AG04450 (cell line): ENCODE measurements around the gene STX3. TPM values are rescaled to one million over a fixed set of nuclear protein-coding genes. Genes with fewer than 3 reads are reported as not detected.
A peak's percentile ranks its signal among the peaks of the same experiment; 100 is the strongest.

Source experiments
- CTCF ChIA-PET: fragments of 300-600, 350-600 bp; formaldehyde crosslinking; extraction: SDS; loops from one replicate; lab custom pipeline; 2022; ENCODE audit warnings: antibody characterized with exemption, inconsistent platforms; lab: Charles Lee
- POLR2A ChIA-PET: fragments of 350-600 bp; formaldehyde crosslinking; extraction: SDS; loops from one replicate; lab custom pipeline; 2021; ENCODE audit warnings: antibody characterized with exemption, inconsistent platforms; lab: Yijun Ruan, JAX
- DNase-seq: peaks from one replicate; pipeline ENCODE4 v3.0.0-alpha.2; 2011; ENCODE audit warnings: low read depth, low spot score
- H3K27ac ChIP-seq: one replicate; pipeline ENCODE4 v1.5.1; 2012; ENCODE audit warnings: low read depth, low read length, control low read depth
- H3K27me3 ChIP-seq: one replicate; pipeline ENCODE4 v1.6.0; 2012; ENCODE audit warnings: low read length; ENCODE audit not compliant: control insufficient read depth, insufficient read depth
- H3K4me3 ChIP-seq: 2 replicates; pipeline ENCODE4 v1.5.1; 2011; ENCODE audit warnings: mild to moderate bottlenecking, low read depth, low read length, control low read depth
- H3K9me3 ChIP-seq: 2 replicates; pipeline ENCODE4 v1.5.1; 2012; ENCODE audit warnings: low read length; ENCODE audit not compliant: control insufficient read depth, insufficient read depth
- polyA minus RNA-seq: library from RNA; depleted of rRNA, polyadenylated mRNA; stranded (reverse); fragments of >200 nt; gene quantifications from 2 replicates; pipeline ENCODE4 v1.2.3, GENCODE V29; 2011; rRNA and poly(A)+ RNA removed
- polyA plus RNA-seq: library from polyadenylated mRNA; depleted of rRNA; stranded (reverse); fragments of >200 nt; gene quantifications from 2 replicates; pipeline ENCODE4 v1.2.3, GENCODE V29; 2011; rRNA removed
- TF ChIP-seq, protein P1 (sequence below): IDR thresholded peaks from 2 replicates; pipeline ENCODE4 v1.5.1; 2011; ENCODE audit warnings: low read depth, low read length, control low read depth, inconsistent platforms

The STX3 gene
- polyA plus RNA-seq = 10.2 and 12.4 TPM in 2 replicates
- 7.6 and 10.3 TPM in 2 replicates for polyA minus RNA-seq

DNA sequence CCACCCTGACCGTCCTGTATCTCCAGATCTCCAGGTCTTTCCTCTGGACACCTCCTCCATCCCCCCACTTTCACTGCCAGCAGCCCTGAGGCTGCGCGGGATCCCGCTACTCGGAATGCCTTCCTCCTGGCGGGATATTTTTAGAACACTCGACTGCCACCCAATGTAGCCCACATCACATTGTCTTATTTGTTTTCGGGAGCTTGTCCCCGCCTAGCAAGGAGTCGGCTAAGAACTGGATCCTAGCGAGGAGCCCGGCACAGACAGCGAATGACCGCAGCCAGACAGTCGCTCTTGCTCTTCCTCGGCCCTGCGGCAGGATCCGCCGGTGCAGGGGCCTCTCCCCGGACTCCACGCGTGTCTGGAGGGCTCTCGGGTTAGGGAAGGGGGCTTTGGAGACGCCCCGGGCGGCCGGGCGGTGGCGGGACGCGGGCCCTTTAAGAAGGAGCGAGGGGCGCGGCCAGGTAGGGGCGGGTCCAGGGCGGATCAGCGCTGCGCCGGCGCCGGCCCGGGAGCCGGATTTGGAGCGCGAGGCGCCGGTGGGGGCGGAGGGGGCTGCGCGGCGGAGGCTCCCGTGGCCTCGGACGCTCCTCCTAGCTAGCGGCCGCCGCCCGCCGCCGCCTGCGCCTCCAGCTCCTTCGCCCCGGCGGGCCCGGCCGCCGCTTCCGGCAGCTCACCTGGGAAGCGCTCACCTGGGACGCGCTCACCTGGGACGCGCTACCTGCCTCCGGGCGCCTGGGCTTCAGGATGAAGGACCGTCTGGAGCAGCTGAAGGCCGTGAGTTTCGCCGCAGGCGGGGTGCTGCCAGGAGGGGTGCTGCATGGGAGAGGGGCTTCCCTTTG lies at the start of gene STX3:
STX3 (plus strand) TSS at position 518 of the 842 bp plus-strand sequence; CDS start at position 748, 230 bp downstream.
- Histone ChIP-seq H3K27me3 (no peaks in the 10 kb centered on the region), H3K4me3 (peak within 1 kb of the TSS; percentile 85), H3K27ac (peak within 1 kb of the TSS; percentile 78), H3K9me3 (no peaks in the 10 kb centered on the region; the same call in 1 of the 2 replicates)
- POLR2A ChIA-PET = interaction anchor here (0.6 to 1.8 kb wide), 9 partner anchors 21 to 1197 kb away, joined by 3 to 10 read pairs (median 6); partner anchors contain the start of genes PATL1 and SLC15A3
- CTCF ChIA-PET = interaction anchor here (0.6 to 5.0 kb wide), 20 partner anchors 9 to 226 kb away, joined by 3 to 79 read pairs (median 5); partner anchors contain the start of gene MRPL16
- TF ChIP-seq, protein P1, sequence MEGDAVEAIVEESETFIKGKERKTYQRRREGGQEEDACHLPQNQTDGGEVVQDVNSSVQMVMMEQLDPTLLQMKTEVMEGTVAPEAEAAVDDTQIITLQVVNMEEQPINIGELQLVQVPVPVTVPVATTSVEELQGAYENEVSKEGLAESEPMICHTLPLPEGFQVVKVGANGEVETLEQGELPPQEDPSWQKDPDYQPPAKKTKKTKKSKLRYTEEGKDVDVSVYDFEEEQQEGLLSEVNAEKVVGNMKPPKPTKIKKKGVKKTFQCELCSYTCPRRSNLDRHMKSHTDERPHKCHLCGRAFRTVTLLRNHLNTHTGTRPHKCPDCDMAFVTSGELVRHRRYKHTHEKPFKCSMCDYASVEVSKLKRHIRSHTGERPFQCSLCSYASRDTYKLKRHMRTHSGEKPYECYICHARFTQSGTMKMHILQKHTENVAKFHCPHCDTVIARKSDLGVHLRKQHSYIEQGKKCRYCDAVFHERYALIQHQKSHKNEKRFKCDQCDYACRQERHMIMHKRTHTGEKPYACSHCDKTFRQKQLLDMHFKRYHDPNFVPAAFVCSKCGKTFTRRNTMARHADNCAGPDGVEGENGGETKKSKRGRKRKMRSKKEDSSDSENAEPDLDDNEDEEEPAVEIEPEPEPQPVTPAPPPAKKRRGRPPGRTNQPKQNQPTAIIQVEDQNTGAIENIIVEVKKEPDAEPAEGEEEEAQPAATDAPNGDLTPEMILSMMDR = no peak
- no peak for DNase-seq

DNA sequence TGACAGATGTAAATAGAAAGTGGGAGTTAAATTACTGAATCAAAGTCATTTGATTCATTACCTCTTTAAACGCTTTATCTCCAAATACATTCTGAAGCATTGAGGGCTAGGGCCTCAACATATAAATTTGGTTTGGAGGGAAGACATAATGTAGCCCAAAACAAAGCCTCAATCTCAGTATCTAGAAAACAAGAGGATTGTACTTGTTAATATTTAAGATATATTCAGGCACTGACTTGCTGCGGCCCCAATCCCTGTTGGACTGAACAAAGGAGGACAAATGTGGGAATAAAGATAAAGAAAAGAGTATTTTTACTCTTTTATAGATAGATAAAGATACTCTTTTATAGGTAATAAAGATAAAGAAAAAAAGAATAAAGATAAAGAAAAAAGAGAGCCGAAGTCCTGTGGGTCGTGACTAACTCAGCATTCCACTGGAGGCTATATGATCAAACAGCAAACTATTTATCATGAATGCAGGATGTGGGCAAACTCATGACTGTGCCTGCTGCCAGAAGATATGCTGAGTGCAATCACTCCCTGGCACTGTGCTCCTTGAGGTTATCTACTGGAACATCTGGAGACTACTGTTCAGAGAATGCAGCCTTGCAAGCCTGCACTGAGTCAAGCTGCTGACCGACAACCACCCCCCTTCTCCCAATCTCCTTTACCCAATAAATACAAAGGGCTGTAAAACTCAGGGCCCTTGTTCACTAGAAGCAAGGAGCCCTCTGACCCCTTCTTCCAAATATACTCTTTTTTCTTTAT lies 48.5 kb upstream of the STX3 start:
- H3K27ac ChIP-seq = peak overlapping the region; percentile 42
- H3K4me3 ChIP-seq = no peak overlapping the region
- DNase-seq = peak; percentile 13
- ChIA-PET POLR2A (no interaction called here), CTCF (no interaction called here)
- no peaks in the 10 kb centered on the region for H3K9me3 ChIP-seq
- TF ChIP-seq, protein P1 = no peak
- no peaks in the 10 kb centered on the region for H3K27me3 ChIP-seq

DNA sequence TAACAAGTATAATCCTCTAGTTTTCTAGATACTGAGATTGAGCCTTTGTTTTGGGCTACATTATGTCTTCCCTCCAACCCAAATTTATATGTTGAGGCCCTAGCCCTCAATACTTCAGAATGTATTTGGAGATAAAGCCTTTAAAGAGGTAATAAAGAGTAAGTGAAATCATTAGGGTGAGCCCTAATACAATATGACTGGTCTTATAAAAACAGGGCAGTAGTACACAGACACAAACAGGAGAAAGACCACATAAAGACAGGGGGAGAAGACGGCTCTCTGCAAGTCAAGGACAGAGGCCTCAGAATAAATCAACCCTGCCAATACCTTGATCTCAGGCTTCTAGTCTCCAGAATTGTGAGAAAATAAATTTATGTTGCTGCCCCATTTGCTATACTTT lies 47.8 kb upstream of the STX3 start:
- TF ChIP-seq, protein P1 = no peak
- peak overlapping the region; percentile 24 for H3K27ac ChIP-seq
- no peak for DNase-seq
- ChIA-PET POLR2A (no interaction called here), CTCF (no interaction called here)
- no peaks in the 10 kb centered on the region for H3K27me3 ChIP-seq
- no peaks in the 10 kb centered on the region for H3K9me3 ChIP-seq
- H3K4me3 ChIP-seq = no peak overlapping the region

DNA sequence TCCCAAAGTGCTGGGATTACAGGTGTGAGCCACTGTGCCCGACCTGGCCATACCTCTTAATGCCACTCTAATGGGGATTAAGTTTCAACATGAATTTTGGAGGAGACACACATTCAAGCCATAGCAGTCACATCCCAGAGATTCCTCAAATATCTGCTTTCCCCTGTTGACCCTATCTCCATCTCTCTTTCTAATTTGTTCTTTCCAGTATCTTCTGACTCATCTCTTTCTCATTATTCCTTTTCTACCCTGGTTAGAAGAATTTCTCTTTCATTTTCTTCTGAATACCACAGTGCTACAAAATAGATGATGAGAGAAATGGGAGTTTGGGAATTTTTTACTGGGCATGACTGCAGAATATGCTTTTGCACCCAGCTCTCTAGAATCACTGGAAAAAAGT lies 46.6 kb upstream of the STX3 start:
- ChIA-PET CTCF (no interaction called here), POLR2A (no interaction called here)
- peaks cover 2% of the 10 kb centered on the region for H3K27me3 ChIP-seq
- TF ChIP-seq, protein P1 = no peak
- no peaks in the 10 kb centered on the region for H3K9me3 ChIP-seq
- no peak overlapping the region for H3K27ac ChIP-seq
- DNase-seq = no peak
- no peak overlapping the region for H3K4me3 ChIP-seq
